HepG2 (cell line): ENCODE measurements around the gene PIGW.

Experiments
- ASH2L ChIP-seq: fragments of 300-600, 200-600 bp; sonication (generic); IDR thresholded peaks from 2 replicates; pipeline ENCODE4 v1.7.0; 2017; ENCODE audit warnings: low read depth, mild to moderate bottlenecking, moderate library complexity, mixed read lengths, low read length; ENCODE audit not compliant: insufficient read length
- DZIP1 ChIP-seq: sonication (generic); formaldehyde crosslinking; IDR thresholded peaks from 2 replicates; pipeline ENCODE4 v1.5.0; 2020; ENCODE audit warnings: mild to moderate bottlenecking, missing genetic modification reagents
- E2F2 ChIP-seq: sonication (generic); formaldehyde crosslinking; IDR thresholded peaks from 2 replicates; pipeline ENCODE4 v1.4.0; 2020; ENCODE audit warnings: missing genetic modification reagents, borderline replicate concordance
- ETV6 ChIP-seq: sonication (generic); formaldehyde crosslinking; conservative IDR thresholded peaks from 2 replicates; pipeline ENCODE4 v1.4.0; 2020; ENCODE audit warnings: missing genetic modification reagents
- GABPB1 ChIP-seq: IDR thresholded peaks from 2 replicates; pipeline ENCODE4 v1.6.1; 2016; ENCODE audit warnings: mild to moderate bottlenecking, missing genetic modification reagents, moderate library complexity, missing compliant biosample characterization
- HHEX ChIP-seq: IDR thresholded peaks from 2 replicates; pipeline ENCODE4 v1.6.1; 2016; ENCODE audit warnings: control low read depth
- HNRNPH1 ChIP-seq: fragments of 200-400 bp; formaldehyde crosslinking; optimal IDR thresholded peaks from 2 replicates; pipeline ENCODE3; 2017; ENCODE audit warnings: mild to moderate bottlenecking, low read depth, low read length
- KDM5A ChIP-seq: fragments of 200-600 bp; sonication (generic); IDR thresholded peaks from 2 replicates; pipeline ENCODE4 v1.7.0; 2018; ENCODE audit warnings: antibody characterized with exemption, mild to moderate bottlenecking, low read length, borderline replicate concordance
- PHF21A ChIP-seq: sonication (generic); formaldehyde crosslinking; IDR thresholded peaks from 2 replicates; pipeline ENCODE4 v1.5.0; 2020; ENCODE audit warnings: mild to moderate bottlenecking, missing genetic modification reagents
- TEAD3 ChIP-seq: optimal IDR thresholded peaks from 2 replicates; pipeline ENCODE3; 2016; ENCODE audit warnings: borderline replicate concordance
- ZNF788 ChIP-seq: sonication (generic); formaldehyde crosslinking; IDR thresholded peaks from 2 replicates; pipeline ENCODE4 v1.5.0; 2020; ENCODE audit warnings: mild to moderate bottlenecking, missing genetic modification reagents, borderline replicate concordance
- TF ChIP-seq, protein P1 (sequence below): sonication (generic); formaldehyde crosslinking; IDR thresholded peaks from 2 replicates; pipeline ENCODE4 v1.4.0; 2020; ENCODE audit warnings: missing genetic modification reagents
- TF ChIP-seq, protein P2 (sequence below): sonication (generic); formaldehyde crosslinking; IDR thresholded peaks from 2 replicates; pipeline ENCODE4 v1.8.0; 2022; ENCODE audit warnings: mild to moderate bottlenecking, missing genetic modification reagents, borderline replicate concordance

DNA sequence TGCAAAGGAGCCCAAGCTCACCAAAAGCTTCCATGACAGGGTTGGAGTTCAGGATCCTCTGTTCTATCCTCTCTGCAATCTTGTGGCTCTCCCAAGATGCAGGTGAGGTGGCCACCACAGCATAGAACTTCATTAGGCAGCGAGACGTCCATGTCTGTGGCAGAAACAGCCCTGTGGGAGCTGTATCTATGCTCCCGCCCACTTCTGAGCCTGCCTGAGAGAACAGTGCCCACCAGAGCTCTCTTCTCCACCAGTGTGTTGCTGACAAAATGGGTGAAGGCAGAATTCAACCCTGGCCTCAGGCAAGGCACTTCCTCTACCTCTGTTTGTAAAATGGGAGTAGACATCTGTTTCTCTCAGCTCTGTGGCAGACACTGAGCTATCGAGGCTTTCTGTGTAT is 18.9 kb upstream of the PIGW start:
- no peak for TF ChIP-seq HNRNPH1
- TF ChIP-seq GABPB1 (CRISPR knock-in tag) = no peak
- no peak for TF ChIP-seq KDM5A
- no peak for TF ChIP-seq E2F2 (CRISPR knock-in tag)
- TF ChIP-seq, protein P1, sequence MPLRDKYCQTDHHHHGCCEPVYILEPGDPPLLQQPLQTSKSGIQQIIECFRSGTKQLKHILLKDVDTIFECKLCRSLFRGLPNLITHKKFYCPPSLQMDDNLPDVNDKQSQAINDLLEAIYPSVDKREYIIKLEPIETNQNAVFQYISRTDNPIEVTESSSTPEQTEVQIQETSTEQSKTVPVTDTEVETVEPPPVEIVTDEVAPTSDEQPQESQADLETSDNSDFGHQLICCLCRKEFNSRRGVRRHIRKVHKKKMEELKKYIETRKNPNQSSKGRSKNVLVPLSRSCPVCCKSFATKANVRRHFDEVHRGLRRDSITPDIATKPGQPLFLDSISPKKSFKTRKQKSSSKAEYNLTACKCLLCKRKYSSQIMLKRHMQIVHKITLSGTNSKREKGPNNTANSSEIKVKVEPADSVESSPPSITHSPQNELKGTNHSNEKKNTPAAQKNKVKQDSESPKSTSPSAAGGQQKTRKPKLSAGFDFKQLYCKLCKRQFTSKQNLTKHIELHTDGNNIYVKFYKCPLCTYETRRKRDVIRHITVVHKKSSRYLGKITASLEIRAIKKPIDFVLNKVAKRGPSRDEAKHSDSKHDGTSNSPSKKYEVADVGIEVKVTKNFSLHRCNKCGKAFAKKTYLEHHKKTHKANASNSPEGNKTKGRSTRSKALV = no peak
- TF ChIP-seq PHF21A (CRISPR knock-in tag) = no peak
- no peak for TF ChIP-seq ZNF788 (CRISPR knock-in tag)
- no peak for TF ChIP-seq ASH2L
- no peak for TF ChIP-seq ETV6 (CRISPR knock-in tag)
- no peak for TF ChIP-seq TEAD3 (CRISPR knock-in tag)
- no peak for TF ChIP-seq DZIP1
- TF ChIP-seq, protein P2, sequence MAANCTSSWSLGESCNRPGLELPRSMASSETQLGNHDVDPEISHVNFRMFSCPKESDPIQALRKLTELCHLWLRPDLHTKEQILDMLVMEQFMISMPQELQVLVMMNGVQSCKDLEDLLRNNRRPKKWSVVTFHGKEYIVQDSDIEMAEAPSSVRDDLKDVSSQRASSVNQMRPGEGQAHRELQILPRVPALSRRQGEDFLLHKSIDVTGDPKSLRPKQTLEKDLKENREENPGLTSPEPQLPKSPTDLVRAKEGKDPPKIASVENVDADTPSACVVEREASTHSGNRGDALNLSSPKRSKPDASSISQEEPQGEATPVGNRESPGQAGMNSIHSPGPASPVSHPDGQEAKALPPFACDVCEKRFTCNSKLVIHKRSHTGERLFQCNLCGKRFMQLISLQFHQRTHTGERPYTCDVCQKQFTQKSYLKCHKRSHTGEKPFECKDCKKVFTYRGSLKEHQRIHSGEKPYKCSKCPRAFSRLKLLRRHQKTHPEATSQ (CRISPR knock-in tag) = no peak
- no peak for TF ChIP-seq HHEX (CRISPR knock-in tag)
